A172 (cell line): ENCODE data around the gene RUNX2. TPM values are rescaled to one million over a fixed set of nuclear protein-coding genes. Genes with fewer than 3 reads are reported as not detected.
"Not testable (repeated sequence)": the region's sequence is repeated elsewhere in the genome, so short reads cannot be mapped to it uniquely, and the experiment has no call there.

ENCODE experiments used
- DNase-seq: peaks from one replicate; pipeline ENCODE4 v3.0.0-alpha.2; 2015; ENCODE audit warnings: low spot score
- total RNA-seq: library from RNA; depleted of rRNA; stranded (reverse); fragments of >200 nt; shearing (Covaris generic); gene quantifications from 2 replicates; pipeline ENCODE4 v1.2.3, GENCODE V29; 2014

The RUNX2 gene
- total RNA-seq, 1 experiment from 2014 or later: 1.1 TPM

DNA sequence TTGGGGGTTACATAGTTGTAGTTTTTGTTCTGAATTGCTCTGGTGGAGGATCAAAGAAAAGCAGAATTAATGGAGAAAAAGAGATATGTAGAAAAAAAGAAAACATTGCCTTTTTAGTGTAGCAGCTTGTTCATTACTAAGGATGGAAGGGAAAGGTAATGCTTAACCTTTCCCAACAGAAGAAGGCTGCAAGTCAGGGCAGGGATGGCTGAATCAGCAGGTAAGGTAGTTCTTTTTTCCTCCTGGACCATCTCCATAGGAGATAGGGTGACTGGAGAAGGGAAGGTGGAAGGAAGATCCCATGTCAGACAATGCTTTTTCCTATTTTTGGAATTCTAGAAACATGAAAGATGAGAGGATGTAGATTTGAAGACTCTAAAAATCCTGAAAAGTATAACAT lies 129.0 kb downstream of the RUNX2 start:
- DNase-seq: no peak

DNA sequence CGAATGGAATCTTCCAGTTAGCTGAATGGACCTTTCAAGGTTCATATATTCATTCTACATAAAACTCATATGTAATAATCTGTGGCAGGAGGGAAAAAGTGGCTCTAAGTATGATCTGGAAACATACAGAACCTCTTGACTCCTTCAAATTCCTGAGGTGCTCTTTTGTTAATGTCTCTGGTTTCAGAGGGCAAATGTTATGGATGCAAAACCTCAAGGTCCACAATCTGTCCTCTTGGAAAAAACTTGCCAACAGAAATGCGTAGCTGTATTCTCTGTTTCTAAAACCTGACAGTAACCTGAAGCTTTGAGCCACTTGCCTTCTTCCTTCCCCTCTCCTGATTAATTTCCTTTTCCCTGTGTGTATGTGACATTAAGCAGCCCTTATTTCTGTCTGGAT lies 130.5 kb downstream of the RUNX2 start:
- DNase-seq: no peak

- no peak for DNase-seq
These were observed 132.0 kb downstream of the RUNX2 start for GRCh38 chr6:45460166-45460565.

GRCh38 chr6:45461486-45461885 lies 133.4 kb downstream of the RUNX2 start:
- DNase-seq: no peak

DNA sequence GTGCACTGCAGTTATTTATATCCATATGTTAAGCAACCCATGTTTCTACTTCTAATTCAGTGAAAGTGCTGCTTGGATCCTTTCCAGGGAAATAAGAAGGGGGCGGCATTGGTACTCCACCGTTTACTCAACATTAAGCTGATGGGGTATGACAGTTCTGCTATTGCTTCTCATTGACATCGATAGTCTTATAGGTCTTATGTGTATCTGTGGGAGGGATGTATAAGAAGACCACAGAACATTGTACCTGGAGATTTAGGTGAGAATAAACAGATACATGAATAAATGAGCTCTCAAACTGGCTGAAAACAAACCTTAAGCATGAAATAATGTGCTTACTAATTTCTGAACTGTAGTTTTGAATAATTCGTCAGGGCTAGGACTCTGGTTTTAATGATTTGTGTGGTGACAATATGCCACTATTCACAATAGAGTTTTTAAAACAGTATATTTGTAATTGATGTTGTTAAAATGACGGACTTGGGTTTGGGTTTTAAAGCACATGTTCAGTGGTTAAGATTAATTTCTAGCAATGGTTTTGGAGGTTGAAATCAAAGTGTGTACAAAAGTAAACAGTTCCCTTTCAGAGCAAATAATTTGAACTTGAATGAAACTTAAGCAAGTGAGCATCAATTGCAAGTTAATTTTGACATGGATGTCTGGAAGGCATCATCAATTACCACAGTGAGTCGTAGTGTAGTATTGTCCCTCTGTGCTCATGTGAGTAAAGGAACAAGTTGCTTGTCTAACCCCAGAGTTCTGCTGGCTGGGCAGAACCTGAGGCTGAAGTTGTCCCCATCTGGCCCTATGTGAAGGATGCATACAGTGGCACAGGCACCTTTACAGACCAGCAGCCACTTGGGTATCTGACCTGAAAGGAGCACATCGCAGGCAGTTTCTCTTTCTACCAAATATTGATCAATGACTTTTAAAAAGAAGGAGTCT lies 134.3 kb downstream of the RUNX2 start:
- no peak for DNase-seq

DNA sequence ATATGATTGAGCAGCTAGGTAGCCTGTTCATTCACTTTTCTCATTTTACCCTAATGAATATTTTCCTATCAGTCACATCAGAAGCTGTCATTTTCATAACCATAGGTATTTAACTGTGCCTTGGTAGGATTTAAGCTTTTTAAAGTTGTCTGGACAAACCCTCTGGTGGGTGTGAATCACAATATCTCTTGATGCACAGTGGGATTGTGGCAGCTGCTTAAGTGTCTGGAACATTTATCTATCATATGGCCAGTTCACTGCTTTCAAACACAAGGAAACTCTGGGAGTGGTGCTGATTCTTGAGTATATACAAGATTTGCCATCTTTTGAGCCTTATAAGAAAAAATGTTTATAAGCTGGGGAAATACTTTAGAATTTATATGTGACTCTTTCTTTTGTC lies 136.6 kb downstream of the RUNX2 start:
- no peak for DNase-seq

DNA sequence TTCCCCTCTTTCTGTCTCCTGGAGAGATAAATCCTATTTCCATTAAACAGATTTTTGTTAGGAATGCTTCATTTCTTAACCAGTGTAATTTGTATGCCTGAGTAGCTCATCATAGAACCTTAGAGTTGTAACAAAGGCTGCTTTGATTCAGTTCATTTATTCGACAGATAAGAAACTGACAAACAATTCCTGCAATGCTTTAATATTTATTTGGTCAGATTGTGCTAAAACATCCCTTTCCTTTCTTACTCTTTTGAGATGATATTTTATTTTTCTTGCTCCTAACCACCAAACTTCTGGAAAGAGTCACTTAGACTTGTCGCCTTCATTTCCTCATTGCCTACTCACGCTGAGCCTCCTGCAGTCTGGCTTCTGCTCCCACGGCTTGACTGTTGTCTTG lies 138.6 kb downstream of the RUNX2 start:
- no peak for DNase-seq

DNA sequence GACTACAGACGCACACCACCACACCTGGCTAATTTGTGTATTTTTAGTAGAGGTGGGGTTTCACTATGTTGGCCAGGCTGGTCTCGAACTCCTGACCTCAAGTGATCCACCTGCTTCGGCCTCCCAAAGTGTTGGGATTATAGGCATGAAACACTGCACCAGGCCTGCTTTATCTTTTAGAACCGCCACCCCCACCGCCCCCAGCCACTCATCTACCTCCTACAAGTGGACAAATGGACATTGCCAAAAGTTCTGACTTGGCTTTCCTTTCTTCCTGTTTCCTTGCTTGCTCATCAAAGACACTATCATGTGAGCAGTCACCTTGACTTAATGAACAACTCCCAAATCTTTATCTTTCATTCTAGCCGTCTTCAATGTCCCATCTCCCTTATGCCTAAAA lies 139.3 kb downstream of the RUNX2 start:
- not testable (repeated sequence) for DNase-seq

DNA sequence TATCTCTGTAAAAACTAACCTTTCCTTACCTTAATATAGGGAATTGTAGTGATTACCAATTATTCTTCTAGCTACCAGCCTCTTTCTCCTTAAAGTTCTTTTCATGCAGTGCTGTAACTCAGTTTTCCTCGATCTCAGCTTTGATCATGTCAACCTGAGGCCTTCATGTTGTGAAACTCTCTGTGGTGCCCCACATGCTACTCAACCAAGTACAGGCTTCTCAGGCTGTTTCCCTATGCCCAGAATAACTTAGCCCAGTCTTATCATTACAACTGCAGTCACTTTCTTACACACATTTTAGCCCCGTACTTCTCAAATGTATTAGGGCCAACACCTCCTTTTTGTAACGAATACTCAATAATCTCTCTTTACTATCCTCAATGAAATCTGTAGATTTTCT lies 139.7 kb downstream of the RUNX2 start:
- DNase-seq: no peak

- DNase-seq: no peak
These were observed 141.5 kb downstream of the RUNX2 start for GRCh38 chr6:45469663-45470062.

GRCh38 chr6:45470131-45470738 lies 142.1 kb downstream of the RUNX2 start:
- no peak for DNase-seq

- DNase-seq: no peak
These were observed 144.3 kb downstream of the RUNX2 start for GRCh38 chr6:45472382-45472781.

GRCh38 chr6:45473121-45473993 lies 145.2 kb downstream of the RUNX2 start:
- no peak for DNase-seq

DNA sequence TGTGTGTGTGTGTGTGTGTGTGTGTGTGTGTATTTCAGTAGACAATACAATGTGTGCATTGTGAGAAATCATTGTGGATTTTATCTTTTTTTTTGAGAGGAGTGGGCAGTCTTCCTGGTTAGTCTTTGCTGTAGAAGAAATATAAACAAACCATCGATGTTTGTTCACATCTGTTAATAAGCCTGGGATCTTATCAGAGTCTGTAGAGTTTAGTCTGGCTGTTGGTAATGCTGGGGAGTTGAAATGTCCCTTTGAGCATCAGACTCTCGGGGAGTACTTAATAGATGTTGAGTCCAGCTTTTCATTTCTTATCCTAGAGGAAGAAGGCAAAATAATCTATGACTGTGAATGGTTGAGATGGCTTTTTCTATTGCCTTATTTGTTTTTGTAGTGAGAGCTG lies 146.2 kb downstream of the RUNX2 start:
- DNase-seq: no peak

GRCh38 chr6:45476341-45476740 lies 148.2 kb downstream of the RUNX2 start:
- DNase-seq: no peak

GRCh38 chr6:45477278-45477677 lies 149.1 kb downstream of the RUNX2 start:
- no peak for DNase-seq

DNA sequence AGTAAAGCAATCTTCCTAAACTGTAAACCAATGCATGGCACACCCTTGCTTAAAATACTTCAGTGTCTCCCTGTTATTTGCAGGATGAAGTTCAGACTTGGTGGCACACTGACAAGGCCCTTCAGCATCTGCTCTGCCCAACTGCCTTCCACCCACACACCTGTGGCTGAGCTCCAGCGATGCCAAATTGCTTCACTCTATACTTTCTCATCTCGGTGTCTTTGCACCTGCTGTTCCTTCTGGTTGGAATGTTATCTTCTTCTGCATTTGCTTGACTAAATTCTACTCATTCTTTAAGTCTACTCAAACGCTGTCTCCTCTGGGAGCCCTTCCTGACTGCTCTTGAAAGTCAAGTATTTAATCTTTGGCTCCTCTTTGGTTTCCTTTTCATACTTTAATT lies 149.7 kb downstream of the RUNX2 start:
- DNase-seq: no peak

GRCh38 chr6:45478240-45478639 lies 150.1 kb downstream of the RUNX2 start:
- peak; percentile 53 for DNase-seq

GRCh38 chr6:45479834-45480751 lies 152.0 kb downstream of the RUNX2 start:
- no peak for DNase-seq

- no peak for DNase-seq
These were observed 152.8 kb downstream of the RUNX2 start for GRCh38 chr6:45480752-45481415.

GRCh38 chr6:45483021-45483420 lies 154.9 kb downstream of the RUNX2 start:
- DNase-seq: no peak
